Measurements from ENCODE around the gene UBXN1.

DNA sequence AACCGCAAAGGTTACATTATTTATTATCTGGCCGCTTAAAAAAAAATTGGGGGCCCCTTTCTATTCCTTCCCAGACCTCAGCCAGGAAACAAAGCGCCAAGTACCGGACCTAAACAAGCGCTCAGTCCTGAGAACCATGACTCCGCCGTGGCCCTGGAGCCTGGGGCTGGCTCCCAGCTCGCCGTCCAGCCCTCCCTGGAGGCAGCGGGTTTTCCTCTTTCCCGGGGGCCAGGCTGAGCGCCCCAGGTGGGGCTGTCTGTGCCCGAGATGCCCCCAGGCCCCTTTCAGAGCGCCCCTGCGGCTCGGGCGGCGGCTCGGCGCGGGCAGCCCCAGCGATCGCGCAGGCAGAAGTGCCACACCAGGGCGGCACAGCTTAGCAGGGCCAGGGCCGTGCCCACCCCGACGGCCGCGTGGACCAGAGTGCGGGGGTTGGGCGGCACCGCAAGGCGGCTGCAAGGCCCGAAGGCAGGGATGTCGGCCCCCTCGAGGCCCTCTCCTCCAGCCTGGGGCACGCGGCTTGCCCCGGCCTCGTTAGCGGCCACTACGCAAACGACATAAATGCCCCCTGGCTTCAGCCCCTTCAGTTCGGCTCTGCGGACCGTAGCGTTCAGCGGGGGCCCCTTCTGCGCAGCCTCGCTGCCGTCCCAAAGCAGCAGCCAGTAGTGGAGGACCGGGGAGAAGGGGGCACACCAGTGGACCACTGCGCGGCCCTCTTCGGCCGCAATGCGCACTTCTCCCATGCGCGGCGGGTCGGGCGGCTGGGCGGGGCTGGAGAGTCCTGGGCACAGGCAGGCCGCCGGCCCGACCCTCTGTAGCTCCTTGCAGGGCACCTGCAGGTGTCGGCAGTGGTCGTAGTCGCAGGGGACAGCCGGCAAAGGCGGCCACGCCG lies 8.9 kb upstream of the UBXN1 start:
- TF ChIP-seq CTCF (IDR thresholded peaks at IDR 0.05) (no peak), POLR2A (IDR thresholded peaks at IDR 0.05) (no peak)
